HG03159 (cell line): ENCODE results near the gene FRG1.
"Not testable (repeated sequence)": the region's sequence is repeated elsewhere in the genome, so short reads cannot be mapped to it uniquely, and the experiment has no call there.

ENCODE experiments used
- ATAC-seq: cut with Tn5 transposase; IDR thresholded peaks from one replicate; pipeline ENCODE4 v1.9.1; 2021; ENCODE audit warnings: mild to moderate bottlenecking, moderate library complexity; ENCODE audit not compliant: unreplicated experiment

Gene FRG1

DNA sequence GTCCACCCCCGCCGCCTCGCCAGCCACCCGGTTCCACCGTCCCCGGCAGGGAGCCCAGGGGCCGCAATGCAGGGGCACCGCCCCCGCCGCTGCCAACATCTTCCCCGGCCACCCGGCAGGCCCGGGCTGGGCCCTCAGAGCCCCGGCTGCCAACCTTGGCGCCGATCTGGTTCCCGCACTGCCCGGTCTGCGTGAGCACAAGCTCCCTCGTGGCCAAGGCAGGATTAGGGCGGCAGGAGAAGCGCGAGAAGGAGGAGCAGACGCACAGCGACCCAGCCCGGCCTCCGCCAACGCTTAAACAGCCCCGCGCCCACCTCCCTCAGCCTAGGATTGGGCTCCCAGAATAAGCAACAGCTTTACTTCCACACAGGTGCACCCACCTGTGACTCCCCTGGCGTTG, 44.0 kb downstream of the FRG1 start:
- ATAC-seq: not testable (repeated sequence)

DNA sequence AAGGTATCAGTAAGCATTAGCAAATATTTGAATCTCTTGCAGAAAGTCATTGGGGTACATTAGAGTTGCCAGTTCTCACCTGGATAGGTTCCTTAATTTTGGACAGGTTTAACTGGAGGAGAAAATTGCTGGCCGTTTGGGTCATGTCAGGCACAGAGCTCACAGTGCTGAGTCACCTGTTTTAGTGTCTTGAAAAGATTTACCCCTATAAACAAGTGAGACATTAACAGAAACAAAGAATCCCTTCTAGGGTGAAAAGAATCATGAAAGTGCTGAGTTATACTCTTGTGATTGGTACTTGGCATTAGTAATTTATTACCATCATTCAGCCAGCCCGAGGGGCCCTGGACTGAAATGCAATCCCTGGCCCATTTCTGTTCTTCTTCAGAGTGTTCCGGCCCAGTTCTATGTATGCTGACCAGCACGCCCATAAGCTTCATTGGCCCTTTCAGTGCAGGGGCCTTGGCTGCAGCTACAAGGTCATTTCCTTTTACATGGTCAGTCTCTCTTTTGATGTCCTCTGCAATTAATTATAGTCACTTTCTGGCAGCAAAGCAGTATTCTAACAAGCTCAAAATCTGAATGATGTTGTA, 45.1 kb downstream of the FRG1 start:
- ATAC-seq: not testable (repeated sequence)

DNA sequence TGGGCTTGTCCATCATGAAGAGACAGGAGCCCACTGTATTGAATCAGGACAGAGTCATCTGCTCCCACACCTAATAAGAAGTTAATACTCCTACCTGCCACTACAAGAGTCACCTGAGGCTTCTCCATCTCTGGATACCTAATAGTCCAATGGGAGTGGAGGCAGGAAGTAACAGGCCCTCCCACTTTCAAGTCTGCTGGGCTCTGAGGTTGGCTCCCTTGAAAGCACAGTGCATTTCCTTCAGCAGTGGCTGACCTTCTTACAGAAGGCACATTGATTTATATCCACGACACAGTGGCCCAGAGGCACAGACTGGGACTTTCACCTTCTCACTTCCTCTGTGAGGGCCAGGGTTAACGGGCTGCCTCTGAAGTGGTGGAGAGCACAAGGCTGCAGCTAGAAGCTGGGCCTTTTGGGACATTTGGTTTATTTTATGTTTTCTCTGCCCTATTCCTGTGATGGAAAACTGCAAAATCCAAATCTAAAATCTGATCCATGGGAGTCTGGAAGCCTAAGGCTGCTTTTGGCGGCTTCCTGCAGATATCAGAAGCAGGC, 48.3 kb downstream of the FRG1 start:
- no peak for ATAC-seq

DNA sequence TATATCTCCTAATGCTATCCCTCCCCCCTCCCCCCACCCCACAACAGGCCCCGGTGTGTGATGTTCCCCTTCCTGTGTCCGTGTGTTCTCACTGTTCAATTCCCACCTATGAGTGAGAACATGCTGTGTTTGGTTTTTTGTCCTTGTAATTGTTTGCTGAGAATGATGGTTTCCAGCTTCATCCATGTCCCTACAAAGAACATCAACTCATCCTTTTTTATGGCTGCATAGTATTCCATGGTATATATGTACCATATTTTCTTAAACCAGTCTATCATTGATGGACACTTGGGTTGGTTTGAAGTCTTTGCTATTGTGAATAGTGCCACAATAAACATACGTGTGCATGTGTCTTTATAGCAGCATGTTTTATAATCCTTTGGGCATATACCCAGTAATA, 49.3 kb downstream of the FRG1 start:
- ATAC-seq: not testable (repeated sequence)
